Measurements from ENCODE around the gene FRMD4B.

Gene FRMD4B

DNA sequence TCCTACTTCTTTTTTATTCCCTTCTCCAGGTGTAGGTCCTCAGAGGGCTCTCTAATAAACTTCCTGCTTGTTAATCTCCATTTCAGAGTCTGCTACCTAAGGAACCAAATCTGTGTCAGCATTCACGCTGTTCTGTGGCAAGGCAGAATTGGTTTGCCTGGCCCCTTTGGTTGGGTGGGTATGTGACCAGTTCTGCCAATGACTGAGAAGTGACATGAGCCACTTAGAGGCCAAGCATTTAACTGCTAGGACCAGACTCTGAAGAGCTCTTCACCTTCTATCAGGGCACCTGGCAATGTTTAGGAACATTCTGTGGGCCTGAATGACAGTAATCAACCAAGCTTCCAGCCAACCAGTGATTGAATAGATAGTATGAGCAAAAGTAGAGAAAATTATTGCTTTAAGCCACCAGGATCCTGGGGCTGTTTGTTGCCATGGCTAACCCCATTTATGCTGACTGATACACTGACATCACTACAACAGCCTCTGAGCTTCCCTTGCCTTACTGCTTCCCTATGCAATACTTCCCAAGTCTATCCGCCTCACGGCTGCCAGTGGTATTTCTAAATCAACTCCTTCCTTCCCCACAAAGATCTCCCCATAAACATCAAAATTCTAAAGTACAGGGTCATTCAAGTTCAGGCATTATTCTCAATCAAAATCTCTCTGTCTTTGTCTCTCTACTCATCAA is 7.6 kb downstream of the FRMD4B start:
- DNase-seq (ENCODE audit: low read depth) = no peak

DNA sequence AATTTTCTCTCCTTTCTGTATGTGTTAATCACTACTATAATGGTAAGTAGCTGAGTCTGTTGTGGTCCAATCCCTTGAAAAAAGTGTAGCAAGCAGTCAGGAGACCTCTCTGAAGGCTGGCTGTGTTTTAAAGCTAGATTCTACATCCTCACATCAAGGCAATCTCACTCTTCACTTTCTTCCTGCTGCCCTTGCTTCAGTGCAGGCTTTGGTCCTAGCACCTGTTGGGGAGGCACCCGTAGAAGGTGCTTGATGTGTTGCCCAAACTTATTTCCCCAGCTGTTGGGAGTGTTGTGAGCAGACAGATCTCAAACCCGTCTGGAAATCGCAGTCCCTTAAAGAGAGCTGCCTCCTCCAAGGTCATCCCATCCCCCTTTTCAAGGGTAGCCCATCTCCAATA is 8.6 kb downstream of the FRMD4B start:
- no peaks in the 10 kb centered on the region for H3K36me3 ChIP-seq (ENCODE audit: control insufficient read depth, insufficient read depth, low read length, severe bottlenecking)
- H3K27me3 ChIP-seq (replicated peaks; ENCODE audit: control insufficient read depth, insufficient read depth, low read length) = peaks cover 23% of the 10 kb centered on the region
- H3K4me3 ChIP-seq (ENCODE audit: low read length) = no peak overlapping the region
- DNase-seq (ENCODE audit: low read depth) = no peak
- no peak overlapping the region for H3K9ac ChIP-seq (ENCODE audit: low read length)
- H3K9me3 ChIP-seq (ENCODE audit: control insufficient read depth, low read length) = peaks cover 5% of the 10 kb centered on the region
- no peaks in the 10 kb centered on the region for H3K4me1 ChIP-seq (ENCODE audit: control insufficient read depth, insufficient read depth, low read length)

More for the DNA sequence above, 7.6 kb downstream of the FRMD4B start:
- Histone ChIP-seq H3K9ac (ENCODE audit: low read length) (no peak overlapping the region), H3K27me3 (replicated peaks; ENCODE audit: control insufficient read depth, insufficient read depth, low read length) (peaks cover 23% of the 10 kb centered on the region), H3K36me3 (ENCODE audit: control insufficient read depth, insufficient read depth, low read length, severe bottlenecking) (no peaks in the 10 kb centered on the region), H3K9me3 (ENCODE audit: control insufficient read depth, low read length) (peaks cover 5% of the 10 kb centered on the region), H3K4me1 (ENCODE audit: control insufficient read depth, insufficient read depth, low read length) (no peaks in the 10 kb centered on the region), H3K4me3 (ENCODE audit: low read length) (no peak overlapping the region)

DNA sequence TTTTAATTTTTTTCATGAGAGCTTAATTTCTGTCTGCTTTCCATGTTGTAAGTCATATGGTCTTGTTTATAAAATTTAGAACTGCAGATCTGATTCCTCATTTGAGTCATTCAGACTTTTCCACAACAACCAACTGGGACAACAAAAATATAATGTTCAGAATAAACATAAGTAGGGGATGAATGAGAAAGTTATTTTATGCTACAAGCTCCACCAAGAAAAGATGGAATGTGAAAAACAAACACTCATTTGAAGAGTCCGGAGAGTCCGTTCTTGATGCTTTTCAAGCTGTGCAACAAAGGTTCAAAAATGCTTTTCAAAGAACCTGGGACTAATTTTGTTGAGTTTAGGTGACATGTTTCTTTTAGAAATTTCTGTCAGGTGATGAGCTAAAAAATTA is 9.2 kb downstream of the FRMD4B start:
- peak; percentile 57 for DNase-seq (ENCODE audit: low read depth)
- Histone ChIP-seq H3K27me3 (replicated peaks; ENCODE audit: control insufficient read depth, insufficient read depth, low read length) (peaks cover 23% of the 10 kb centered on the region), H3K4me3 (ENCODE audit: low read length) (no peak overlapping the region), H3K9me3 (ENCODE audit: control insufficient read depth, low read length) (peaks cover 5% of the 10 kb centered on the region), H3K4me1 (ENCODE audit: control insufficient read depth, insufficient read depth, low read length) (no peaks in the 10 kb centered on the region), H3K9ac (ENCODE audit: low read length) (no peak overlapping the region), H3K36me3 (ENCODE audit: control insufficient read depth, insufficient read depth, low read length, severe bottlenecking) (no peaks in the 10 kb centered on the region)

DNA sequence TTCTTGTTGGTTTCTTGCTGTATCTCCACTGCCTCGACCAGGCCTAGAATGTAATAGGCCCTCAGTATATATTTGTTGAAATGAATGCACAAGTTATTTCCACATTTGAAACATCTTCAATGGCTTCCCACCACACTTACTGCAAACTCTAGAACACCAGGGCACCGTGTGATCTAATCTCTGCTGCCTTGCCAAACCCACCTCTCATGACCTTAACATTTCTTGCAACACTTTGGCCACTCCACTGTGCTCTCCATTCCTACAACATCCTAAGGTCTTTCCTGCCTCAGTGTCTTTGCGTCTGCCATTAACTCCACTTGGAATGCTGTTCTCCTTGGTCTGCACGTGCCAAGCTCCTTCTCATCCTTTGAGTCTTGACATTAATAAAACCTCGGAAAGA is 14.1 kb downstream of the FRMD4B start:
- Histone ChIP-seq H3K9ac (ENCODE audit: low read length) (no peak overlapping the region), H3K36me3 (ENCODE audit: control insufficient read depth, insufficient read depth, low read length, severe bottlenecking) (no peaks in the 10 kb centered on the region), H3K4me1 (ENCODE audit: control insufficient read depth, insufficient read depth, low read length) (no peaks in the 10 kb centered on the region), H3K9me3 (ENCODE audit: control insufficient read depth, low read length) (no peaks in the 10 kb centered on the region), H3K27me3 (replicated peaks; ENCODE audit: control insufficient read depth, insufficient read depth, low read length) (no peaks in the 10 kb centered on the region), H3K4me3 (ENCODE audit: low read length) (no peak overlapping the region)
- no peak for DNase-seq (ENCODE audit: low read depth)

DNA sequence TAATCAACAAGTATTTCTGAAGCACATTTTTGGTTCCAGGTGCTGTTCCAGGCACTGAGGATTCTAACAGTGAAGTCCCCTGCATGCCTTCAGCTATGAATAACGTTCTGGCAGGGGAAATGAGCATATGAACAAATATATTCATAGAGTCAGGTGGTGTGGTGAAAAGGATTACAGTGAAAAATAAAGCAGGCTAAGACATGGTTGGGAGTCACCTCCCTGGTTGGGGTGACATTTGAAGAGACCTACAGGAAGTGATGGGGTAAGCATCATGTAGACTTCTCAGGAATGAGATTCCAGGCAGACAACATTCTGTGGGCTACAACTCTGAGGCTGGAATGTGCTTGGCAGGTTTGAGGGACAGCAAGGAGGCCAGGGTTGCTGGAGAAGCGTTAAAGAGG is 15.0 kb downstream of the FRMD4B start:
- Histone ChIP-seq H3K9ac (ENCODE audit: low read length) (no peak overlapping the region), H3K4me1 (ENCODE audit: control insufficient read depth, insufficient read depth, low read length) (no peaks in the 10 kb centered on the region), H3K9me3 (ENCODE audit: control insufficient read depth, low read length) (no peaks in the 10 kb centered on the region), H3K4me3 (ENCODE audit: low read length) (no peak overlapping the region), H3K36me3 (ENCODE audit: control insufficient read depth, insufficient read depth, low read length, severe bottlenecking) (no peaks in the 10 kb centered on the region), H3K27me3 (replicated peaks; ENCODE audit: control insufficient read depth, insufficient read depth, low read length) (no peaks in the 10 kb centered on the region)
- peak; percentile 48 for DNase-seq (ENCODE audit: low read depth)

DNA sequence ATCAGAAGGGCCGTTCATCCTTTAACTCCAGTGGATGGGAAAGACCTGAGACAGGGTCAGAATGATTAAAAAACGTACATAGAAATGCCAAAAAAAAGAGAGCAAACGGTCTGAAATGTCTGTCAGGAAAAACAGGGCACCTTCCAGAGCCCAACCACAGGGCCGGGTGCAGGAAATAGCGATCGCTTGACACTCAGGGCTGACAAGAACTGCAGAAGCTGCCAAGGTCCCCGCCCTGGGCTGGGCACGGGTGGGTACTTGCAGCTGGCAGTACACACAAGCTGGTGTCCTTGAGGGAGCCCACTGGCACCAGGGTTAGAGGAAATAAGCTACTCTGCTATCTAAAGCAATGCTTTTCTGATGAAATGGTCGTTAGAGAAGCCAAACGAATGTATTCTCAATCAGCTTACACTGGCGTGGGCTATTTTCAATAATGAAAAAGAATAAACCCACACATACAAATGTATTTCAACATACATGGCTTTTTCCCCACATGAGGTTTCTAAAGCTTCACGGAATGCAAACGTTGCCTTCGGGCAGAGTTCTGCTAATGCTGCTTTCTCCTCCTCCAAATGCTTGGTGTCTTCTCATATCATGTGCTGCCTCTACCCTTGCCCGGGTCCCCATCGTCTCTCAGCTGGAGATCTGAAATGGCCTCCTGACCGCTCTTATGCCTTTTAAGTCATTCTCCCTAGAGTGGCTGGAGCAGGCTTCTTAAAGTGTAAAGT is 15.6 kb downstream of the FRMD4B start:
- Histone ChIP-seq H3K9me3 (ENCODE audit: control insufficient read depth, low read length) (no peaks in the 10 kb centered on the region), H3K4me3 (ENCODE audit: low read length) (no peak overlapping the region), H3K9ac (ENCODE audit: low read length) (no peak overlapping the region), H3K4me1 (ENCODE audit: control insufficient read depth, insufficient read depth, low read length) (no peaks in the 10 kb centered on the region), H3K36me3 (ENCODE audit: control insufficient read depth, insufficient read depth, low read length, severe bottlenecking) (no peaks in the 10 kb centered on the region), H3K27me3 (replicated peaks; ENCODE audit: control insufficient read depth, insufficient read depth, low read length) (no peaks in the 10 kb centered on the region)
- peak; percentile 85 for DNase-seq (ENCODE audit: low read depth)

DNA sequence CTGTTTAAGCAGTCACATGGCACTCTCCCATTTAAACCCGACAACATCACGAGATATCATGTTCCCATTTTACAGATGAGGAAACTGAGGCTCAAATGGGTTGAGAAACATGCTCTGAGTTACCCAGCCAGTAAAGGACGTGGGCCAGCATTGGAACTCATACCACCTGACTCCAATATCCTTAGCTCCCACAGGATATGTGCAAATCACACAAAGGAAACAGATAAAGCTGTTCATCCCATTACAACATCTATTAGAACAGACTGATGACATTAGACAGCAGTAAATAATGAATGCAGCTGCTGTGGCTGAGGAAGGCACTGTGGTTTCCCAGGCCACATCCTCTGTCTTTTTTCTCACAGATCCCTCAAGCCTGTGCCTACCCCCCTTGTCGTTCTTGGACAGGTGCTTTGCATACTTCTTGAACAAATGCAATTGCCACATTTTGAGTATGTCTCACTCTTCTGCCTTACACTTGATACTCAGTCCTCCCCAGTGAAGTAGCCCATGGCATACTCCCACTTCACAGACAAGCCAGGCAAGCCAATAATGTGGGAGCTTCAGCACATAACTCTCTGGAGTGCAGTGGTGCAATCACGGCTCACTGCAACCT is 17.7 kb downstream of the FRMD4B start:
- no peaks in the 10 kb centered on the region for H3K27me3 ChIP-seq (replicated peaks; ENCODE audit: control insufficient read depth, insufficient read depth, low read length)
- H3K9ac ChIP-seq (ENCODE audit: low read length) = no peak overlapping the region
- DNase-seq (ENCODE audit: low read depth) = no peak
- no peaks in the 10 kb centered on the region for H3K36me3 ChIP-seq (ENCODE audit: control insufficient read depth, insufficient read depth, low read length, severe bottlenecking)
- peaks cover 3% of the 10 kb centered on the region for H3K4me1 ChIP-seq (ENCODE audit: control insufficient read depth, insufficient read depth, low read length)
- H3K4me3 ChIP-seq (ENCODE audit: low read length) = no peak overlapping the region
- H3K9me3 ChIP-seq (ENCODE audit: control insufficient read depth, low read length) = no peaks in the 10 kb centered on the region

DNA sequence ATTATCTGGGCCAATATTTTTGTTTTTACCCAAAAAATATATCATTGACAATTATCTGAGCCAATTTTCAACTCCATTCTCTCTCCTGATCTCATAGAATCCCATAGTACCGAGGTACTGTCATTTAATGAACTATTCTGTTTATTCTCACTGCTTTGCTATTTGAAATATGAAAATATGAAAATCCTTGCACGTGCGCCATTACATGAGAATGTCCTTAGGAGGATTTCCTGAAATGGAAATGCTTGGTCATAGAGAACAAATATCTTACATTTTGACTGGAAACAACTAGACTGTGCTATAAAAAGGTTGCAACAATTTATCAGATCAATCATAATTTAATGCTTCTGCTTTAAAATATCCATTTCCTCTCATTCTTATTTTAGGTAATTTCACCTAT is 18.3 kb downstream of the FRMD4B start:
- H3K36me3 ChIP-seq (ENCODE audit: control insufficient read depth, insufficient read depth, low read length, severe bottlenecking) = no peaks in the 10 kb centered on the region
- H3K4me1 ChIP-seq (ENCODE audit: control insufficient read depth, insufficient read depth, low read length) = peaks cover 3% of the 10 kb centered on the region
- H3K9me3 ChIP-seq (ENCODE audit: control insufficient read depth, low read length) = no peaks in the 10 kb centered on the region
- DNase-seq (ENCODE audit: low read depth) = peak; percentile 54
- no peaks in the 10 kb centered on the region for H3K27me3 ChIP-seq (replicated peaks; ENCODE audit: control insufficient read depth, insufficient read depth, low read length)
- no peak overlapping the region for H3K9ac ChIP-seq (ENCODE audit: low read length)
- no peak overlapping the region for H3K4me3 ChIP-seq (ENCODE audit: low read length)

DNA sequence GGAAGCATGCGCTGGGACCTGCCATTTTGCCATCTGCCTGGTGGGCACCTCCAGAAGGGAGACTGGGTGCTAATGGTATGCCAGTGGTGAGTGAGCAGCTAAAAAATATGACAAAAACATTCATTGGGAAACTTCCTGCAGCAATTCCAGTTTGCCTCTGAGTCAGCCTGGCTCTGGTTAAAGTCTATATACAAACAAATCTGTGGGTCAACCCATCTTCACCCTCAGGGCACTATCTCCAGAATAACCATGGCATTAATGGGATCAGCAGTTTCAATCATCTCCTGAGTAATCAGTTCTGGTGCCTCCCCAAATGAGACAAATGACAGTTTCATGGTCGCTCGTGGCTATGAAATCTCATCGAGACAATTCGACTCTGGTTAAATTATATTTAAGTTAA is 21.5 kb downstream of the FRMD4B start:
- Histone ChIP-seq H3K36me3 (ENCODE audit: control insufficient read depth, insufficient read depth, low read length, severe bottlenecking) (no peaks in the 10 kb centered on the region), H3K9me3 (ENCODE audit: control insufficient read depth, low read length) (no peaks in the 10 kb centered on the region), H3K4me3 (ENCODE audit: low read length) (no peak overlapping the region), H3K27me3 (replicated peaks; ENCODE audit: control insufficient read depth, insufficient read depth, low read length) (no peaks in the 10 kb centered on the region), H3K9ac (ENCODE audit: low read length) (no peak overlapping the region), H3K4me1 (ENCODE audit: control insufficient read depth, insufficient read depth, low read length) (peaks cover 3% of the 10 kb centered on the region)
- DNase-seq (ENCODE audit: low read depth) = peak; percentile 62

DNA sequence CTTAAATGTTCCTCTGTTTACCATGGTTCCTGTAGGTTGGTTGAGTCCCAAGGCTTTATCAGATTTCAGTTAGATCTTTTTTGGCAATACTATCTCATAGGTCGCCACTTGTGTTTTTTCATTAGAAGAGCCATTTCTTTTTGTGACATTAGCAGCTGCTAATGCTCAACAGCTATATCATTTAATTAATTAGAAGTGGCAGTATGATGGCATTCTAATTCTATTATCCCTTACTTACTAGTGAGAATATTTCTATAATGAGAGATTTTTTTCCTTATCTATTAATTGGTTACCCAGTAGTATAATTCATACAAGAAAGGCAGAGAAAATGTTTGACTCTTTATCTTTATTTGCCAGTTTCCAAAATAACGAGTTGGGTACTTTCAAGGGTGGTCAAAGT is 25.2 kb downstream of the FRMD4B start:
- no peaks in the 10 kb centered on the region for H3K36me3 ChIP-seq (ENCODE audit: control insufficient read depth, insufficient read depth, low read length, severe bottlenecking)
- DNase-seq (ENCODE audit: low read depth) = no peak
- no peak overlapping the region for H3K4me3 ChIP-seq (ENCODE audit: low read length)
- H3K9me3 ChIP-seq (ENCODE audit: control insufficient read depth, low read length) = peaks cover 5% of the 10 kb centered on the region
- peaks cover 3% of the 10 kb centered on the region for H3K4me1 ChIP-seq (ENCODE audit: control insufficient read depth, insufficient read depth, low read length)
- no peak overlapping the region for H3K9ac ChIP-seq (ENCODE audit: low read length)
- no peaks in the 10 kb centered on the region for H3K27me3 ChIP-seq (replicated peaks; ENCODE audit: control insufficient read depth, insufficient read depth, low read length)

DNA sequence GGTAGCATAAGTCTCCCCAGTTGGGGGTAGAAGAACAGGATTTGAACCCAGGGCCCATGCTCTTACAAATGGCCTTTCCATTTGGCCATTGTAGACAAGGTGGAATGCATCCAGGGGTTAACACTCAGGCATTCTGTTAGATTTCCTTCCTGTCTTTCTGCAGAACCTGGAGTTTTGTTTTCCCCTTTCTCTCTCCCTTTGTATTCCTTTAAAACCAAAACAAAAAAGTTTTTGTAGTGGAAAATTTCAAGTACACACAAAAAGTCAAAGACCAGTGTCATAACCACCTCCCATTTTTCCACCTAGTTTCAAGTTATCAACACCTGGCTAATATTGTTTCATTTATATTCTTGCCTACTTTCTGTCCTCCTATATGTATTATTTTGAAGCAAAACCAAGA is 26.0 kb downstream of the FRMD4B start:
- H3K9ac ChIP-seq (ENCODE audit: low read length) = no peak overlapping the region
- H3K4me3 ChIP-seq (ENCODE audit: low read length) = no peak overlapping the region
- DNase-seq (ENCODE audit: low read depth) = no peak
- H3K27me3 ChIP-seq (replicated peaks; ENCODE audit: control insufficient read depth, insufficient read depth, low read length) = no peaks in the 10 kb centered on the region
- peaks cover 5% of the 10 kb centered on the region for H3K9me3 ChIP-seq (ENCODE audit: control insufficient read depth, low read length)
- peaks cover 3% of the 10 kb centered on the region for H3K4me1 ChIP-seq (ENCODE audit: control insufficient read depth, insufficient read depth, low read length)
- H3K36me3 ChIP-seq (ENCODE audit: control insufficient read depth, insufficient read depth, low read length, severe bottlenecking) = no peaks in the 10 kb centered on the region

Measured in adipocyte (in vitro differentiated cells).